Measurements from ENCODE around the gene GABRB2.

The GABRB2 gene

GRCh38 chr5:161311146-161311708 lies 235.3 kb downstream of the GABRB2 start:
- no peaks in the 10 kb centered on the region for H3K4me1 ChIP-seq (ENCODE audit: control insufficient read depth, insufficient read depth, low read depth, low read length)
- H3K14ac ChIP-seq (ENCODE audit: low read length in 2 of 2), result no peak overlapping the region
- H3K36me3 ChIP-seq (ENCODE audit: control insufficient read depth in 1 of 2, insufficient read depth in 2 of 2, low read depth in 1 of 2, low read length in 2 of 2), result no peaks in the 10 kb centered on the region
- H4K91ac ChIP-seq (ENCODE audit: low read length), result no peak overlapping the region
- no peak overlapping the region for H3K27ac ChIP-seq (ENCODE audit: low read length, poor library complexity, severe bottlenecking)
- H3K4me3 ChIP-seq (ENCODE audit: insufficient read depth in 1 of 2, low read depth in 1 of 2, low read length in 2 of 2), result no peak overlapping the region
- H3K27me3 ChIP-seq (ENCODE audit: control insufficient read depth in 1 of 2, insufficient read depth in 1 of 2, low read length in 2 of 2), result no peaks in the 10 kb centered on the region
- no peak overlapping the region for H3K4me2 ChIP-seq (ENCODE audit: low read length, poor library complexity, severe bottlenecking)
- no peaks in the 10 kb centered on the region for H3K79me1 ChIP-seq (replicated peaks; ENCODE audit: low read length, poor library complexity, severe bottlenecking)
- H3K9me3 ChIP-seq (ENCODE audit: control insufficient read depth, low read length), result no peaks in the 10 kb centered on the region
- H3K18ac ChIP-seq (ENCODE audit: low read depth in 1 of 2, low read length in 2 of 2), result no peak overlapping the region
- H2BK5ac ChIP-seq (ENCODE audit: low read depth, low read length, poor library complexity, severe bottlenecking), result no peak overlapping the region
- DNase-seq, result no peak
- no peak overlapping the region for H2BK120ac ChIP-seq (ENCODE audit: low read depth, low read length)
- H4K8ac ChIP-seq (ENCODE audit: low read length), result no peak overlapping the region
- H2AFZ ChIP-seq (ENCODE audit: low read depth, low read length), result no peak overlapping the region
- no peak overlapping the region for H3K4ac ChIP-seq (ENCODE audit: low read depth in 1 of 2, low read length in 2 of 2)
- no peak overlapping the region for H2AK5ac ChIP-seq (ENCODE audit: low read length, severe bottlenecking)
- H2BK12ac ChIP-seq (ENCODE audit: low read length in 2 of 2), result no peak overlapping the region
- no peak overlapping the region for H3K9ac ChIP-seq (ENCODE audit: low read length)
- H2BK15ac ChIP-seq (ENCODE audit: low read depth, poor library complexity, severe bottlenecking), result no peak overlapping the region
- no peak overlapping the region for H3K23ac ChIP-seq (ENCODE audit: low read length in 2 of 2)
- WGBS, result 100% methylated on average over 1 of the region's 2 CpGs

- Histone ChIP-seq H3K9me3 (ENCODE audit: control insufficient read depth, low read length) (no peaks in the 10 kb centered on the region), H2BK120ac (ENCODE audit: low read depth, low read length) (no peak overlapping the region), H3K36me3 (ENCODE audit: control insufficient read depth in 1 of 2, insufficient read depth in 2 of 2, low read depth in 1 of 2, low read length in 2 of 2) (no peaks in the 10 kb centered on the region), H3K4ac (ENCODE audit: low read depth in 1 of 2, low read length in 2 of 2) (no peak overlapping the region), H4K8ac (ENCODE audit: low read length) (no peak overlapping the region), H2AFZ (ENCODE audit: low read depth, low read length) (no peak overlapping the region), H3K4me1 (ENCODE audit: control insufficient read depth, insufficient read depth, low read depth, low read length) (no peaks in the 10 kb centered on the region), H3K14ac (ENCODE audit: low read length in 2 of 2) (no peak overlapping the region), H2BK15ac (ENCODE audit: low read depth, poor library complexity, severe bottlenecking) (no peak overlapping the region), H3K23ac (ENCODE audit: low read length in 2 of 2) (no peak overlapping the region), H3K27me3 (ENCODE audit: control insufficient read depth in 1 of 2, insufficient read depth in 1 of 2, low read length in 2 of 2) (no peaks in the 10 kb centered on the region), H3K4me3 (ENCODE audit: insufficient read depth in 1 of 2, low read depth in 1 of 2, low read length in 2 of 2) (no peak overlapping the region), H2BK12ac (ENCODE audit: low read length in 2 of 2) (no peak overlapping the region), H3K27ac (ENCODE audit: low read length, poor library complexity, severe bottlenecking) (no peak overlapping the region), H2BK5ac (ENCODE audit: low read depth, low read length, poor library complexity, severe bottlenecking) (peak overlapping the region; percentile 8), H3K79me1 (replicated peaks; ENCODE audit: low read length, poor library complexity, severe bottlenecking) (no peaks in the 10 kb centered on the region), H3K4me2 (ENCODE audit: low read length, poor library complexity, severe bottlenecking) (no peak overlapping the region), H2AK5ac (ENCODE audit: low read length, severe bottlenecking) (no peak overlapping the region), H3K9ac (ENCODE audit: low read length) (no peak overlapping the region), H4K91ac (ENCODE audit: low read length) (no peak overlapping the region), H3K18ac (ENCODE audit: low read depth in 1 of 2, low read length in 2 of 2) (no peak overlapping the region)
- 72% methylated on average over 3 of the region's 4 CpGs for WGBS
- DNase-seq, result no peak
These were observed 240.1 kb downstream of the GABRB2 start for GRCh38 chr5:161306351-161306995.

GRCh38 chr5:161305601-161306000 lies 240.9 kb downstream of the GABRB2 start:
- H3K27ac ChIP-seq (ENCODE audit: low read length, poor library complexity, severe bottlenecking), result no peak overlapping the region
- no peak overlapping the region for H4K8ac ChIP-seq (ENCODE audit: low read length)
- H3K14ac ChIP-seq (ENCODE audit: low read length in 2 of 2), result no peak overlapping the region
- no peaks in the 10 kb centered on the region for H3K9me3 ChIP-seq (ENCODE audit: control insufficient read depth, low read length)
- H3K4me3 ChIP-seq (ENCODE audit: insufficient read depth in 1 of 2, low read depth in 1 of 2, low read length in 2 of 2), result no peak overlapping the region
- no peaks in the 10 kb centered on the region for H3K4me1 ChIP-seq (ENCODE audit: control insufficient read depth, insufficient read depth, low read depth, low read length)
- no peak overlapping the region for H4K91ac ChIP-seq (ENCODE audit: low read length)
- H3K4me2 ChIP-seq (ENCODE audit: low read length, poor library complexity, severe bottlenecking), result no peak overlapping the region
- no peak overlapping the region for H3K23ac ChIP-seq (ENCODE audit: low read length in 2 of 2)
- H2AFZ ChIP-seq (ENCODE audit: low read depth, low read length), result no peak overlapping the region
- no peak overlapping the region for H2BK15ac ChIP-seq (ENCODE audit: low read depth, poor library complexity, severe bottlenecking)
- no peak overlapping the region for H2BK12ac ChIP-seq (ENCODE audit: low read length in 2 of 2)
- no peak overlapping the region for H3K9ac ChIP-seq (ENCODE audit: low read length)
- no peak overlapping the region for H2AK5ac ChIP-seq (ENCODE audit: low read length, severe bottlenecking)
- DNase-seq, result no peak
- no peak overlapping the region for H3K18ac ChIP-seq (ENCODE audit: low read depth in 1 of 2, low read length in 2 of 2)
- H3K79me1 ChIP-seq (replicated peaks; ENCODE audit: low read length, poor library complexity, severe bottlenecking), result no peaks in the 10 kb centered on the region
- no peak overlapping the region for H2BK120ac ChIP-seq (ENCODE audit: low read depth, low read length)
- no peaks in the 10 kb centered on the region for H3K36me3 ChIP-seq (ENCODE audit: control insufficient read depth in 1 of 2, insufficient read depth in 2 of 2, low read depth in 1 of 2, low read length in 2 of 2)
- H3K4ac ChIP-seq (ENCODE audit: low read depth in 1 of 2, low read length in 2 of 2), result no peak overlapping the region
- no peak overlapping the region for H2BK5ac ChIP-seq (ENCODE audit: low read depth, low read length, poor library complexity, severe bottlenecking)
- no peaks in the 10 kb centered on the region for H3K27me3 ChIP-seq (ENCODE audit: control insufficient read depth in 1 of 2, insufficient read depth in 1 of 2, low read length in 2 of 2)

- Histone ChIP-seq H3K79me1 (replicated peaks; ENCODE audit: low read length, poor library complexity, severe bottlenecking) (no peaks in the 10 kb centered on the region), H4K8ac (ENCODE audit: low read length) (no peak overlapping the region), H3K23ac (ENCODE audit: low read length in 2 of 2) (no peak overlapping the region), H4K91ac (ENCODE audit: low read length) (no peak overlapping the region), H3K36me3 (ENCODE audit: control insufficient read depth in 1 of 2, insufficient read depth in 2 of 2, low read depth in 1 of 2, low read length in 2 of 2) (no peaks in the 10 kb centered on the region), H2AFZ (ENCODE audit: low read depth, low read length) (no peak overlapping the region), H3K27ac (ENCODE audit: low read length, poor library complexity, severe bottlenecking) (no peak overlapping the region), H3K14ac (ENCODE audit: low read length in 2 of 2) (no peak overlapping the region), H3K4me1 (ENCODE audit: control insufficient read depth, insufficient read depth, low read depth, low read length) (no peaks in the 10 kb centered on the region), H3K18ac (ENCODE audit: low read depth in 1 of 2, low read length in 2 of 2) (no peak overlapping the region), H2BK15ac (ENCODE audit: low read depth, poor library complexity, severe bottlenecking) (no peak overlapping the region), H3K4ac (ENCODE audit: low read depth in 1 of 2, low read length in 2 of 2) (no peak overlapping the region), H3K4me3 (ENCODE audit: insufficient read depth in 1 of 2, low read depth in 1 of 2, low read length in 2 of 2) (no peak overlapping the region), H3K4me2 (ENCODE audit: low read length, poor library complexity, severe bottlenecking) (no peak overlapping the region), H2BK12ac (ENCODE audit: low read length in 2 of 2) (no peak overlapping the region), H3K27me3 (ENCODE audit: control insufficient read depth in 1 of 2, insufficient read depth in 1 of 2, low read length in 2 of 2) (no peaks in the 10 kb centered on the region), H3K9me3 (ENCODE audit: control insufficient read depth, low read length) (no peaks in the 10 kb centered on the region), H2BK120ac (ENCODE audit: low read depth, low read length) (no peak overlapping the region), H3K9ac (ENCODE audit: low read length) (no peak overlapping the region), H2BK5ac (ENCODE audit: low read depth, low read length, poor library complexity, severe bottlenecking) (no peak overlapping the region), H2AK5ac (ENCODE audit: low read length, severe bottlenecking) (no peak overlapping the region)
- WGBS, result no CpG with 5 or more reads among the region's 1 CpG
- DNase-seq, result no peak
These were observed 244.0 kb downstream of the GABRB2 start for GRCh38 chr5:161302559-161302958.

All from mesenchymal stem cell (in vitro differentiated cells and primary cell).